Activated CD8-positive, alpha-beta memory T cell treated with anti-CD3 and anti-CD28 coated beads for 48 hours (primary cell): Measurements from ENCODE around the gene ENTREP3.

Experiments used
- DNase-seq, 3 experiments: peaks; one replicate each; pipeline ENCODE4 v3.0.0-alpha.2; 2020; ENCODE audit warnings: low read depth in 2 of 3, low spot score in 2 of 3

The ENTREP3 gene

GRCh38 chr1:155278689-155279160 lies 23.4 kb upstream of the ENTREP3 start:
- DNase-seq, result no peak

DNA sequence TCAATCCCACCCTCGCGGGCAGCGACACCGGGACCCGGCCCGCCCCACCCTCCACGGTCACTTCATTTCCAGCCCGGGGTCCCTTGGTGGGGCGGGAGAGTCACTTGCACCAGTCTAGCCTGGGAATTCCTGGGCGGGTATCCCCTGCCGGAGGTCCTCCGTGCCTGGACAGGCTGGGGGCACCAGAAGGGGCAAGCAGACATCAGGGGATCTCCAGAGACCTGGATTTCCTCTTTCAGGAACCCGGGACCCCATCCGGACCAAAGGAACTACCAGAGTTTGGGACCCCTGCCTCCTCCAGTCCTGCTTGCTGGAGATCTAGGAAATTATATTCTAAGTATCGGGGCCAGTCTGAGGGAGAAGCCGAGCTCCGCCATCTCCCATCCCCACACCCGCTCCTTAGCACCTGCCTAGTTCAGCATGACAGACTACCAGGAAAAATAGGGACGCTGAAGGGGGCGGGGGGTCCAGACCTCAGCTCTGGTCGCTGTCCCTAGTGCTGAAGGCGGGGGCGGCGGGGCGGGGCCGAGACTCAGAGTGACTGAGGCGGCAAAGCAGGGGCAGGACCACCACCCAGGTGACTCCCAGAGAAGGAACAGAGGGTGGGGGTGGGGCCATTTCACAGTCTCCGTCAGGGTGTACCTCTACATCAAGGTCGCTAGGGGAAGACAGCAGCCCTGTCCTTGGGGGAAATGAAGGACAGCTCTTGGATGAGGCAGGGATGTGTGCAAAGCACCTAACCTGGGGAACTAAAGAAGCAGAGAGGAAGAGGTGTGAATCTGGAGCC lies 22.8 kb upstream of the ENTREP3 start:
- DNase-seq, result peak in 2 of 3 experiments; percentile 57

- peak; percentile 88 to 92 (median 88) for DNase-seq
Observed at GRCh38 chr1:155277070-155277901, 22.0 kb upstream of the ENTREP3 start, which contains the start of gene HCN3. HCN3 (plus strand) TSS chr1:155277463; CDS start chr1:155277591, 128 bp downstream.

DNA sequence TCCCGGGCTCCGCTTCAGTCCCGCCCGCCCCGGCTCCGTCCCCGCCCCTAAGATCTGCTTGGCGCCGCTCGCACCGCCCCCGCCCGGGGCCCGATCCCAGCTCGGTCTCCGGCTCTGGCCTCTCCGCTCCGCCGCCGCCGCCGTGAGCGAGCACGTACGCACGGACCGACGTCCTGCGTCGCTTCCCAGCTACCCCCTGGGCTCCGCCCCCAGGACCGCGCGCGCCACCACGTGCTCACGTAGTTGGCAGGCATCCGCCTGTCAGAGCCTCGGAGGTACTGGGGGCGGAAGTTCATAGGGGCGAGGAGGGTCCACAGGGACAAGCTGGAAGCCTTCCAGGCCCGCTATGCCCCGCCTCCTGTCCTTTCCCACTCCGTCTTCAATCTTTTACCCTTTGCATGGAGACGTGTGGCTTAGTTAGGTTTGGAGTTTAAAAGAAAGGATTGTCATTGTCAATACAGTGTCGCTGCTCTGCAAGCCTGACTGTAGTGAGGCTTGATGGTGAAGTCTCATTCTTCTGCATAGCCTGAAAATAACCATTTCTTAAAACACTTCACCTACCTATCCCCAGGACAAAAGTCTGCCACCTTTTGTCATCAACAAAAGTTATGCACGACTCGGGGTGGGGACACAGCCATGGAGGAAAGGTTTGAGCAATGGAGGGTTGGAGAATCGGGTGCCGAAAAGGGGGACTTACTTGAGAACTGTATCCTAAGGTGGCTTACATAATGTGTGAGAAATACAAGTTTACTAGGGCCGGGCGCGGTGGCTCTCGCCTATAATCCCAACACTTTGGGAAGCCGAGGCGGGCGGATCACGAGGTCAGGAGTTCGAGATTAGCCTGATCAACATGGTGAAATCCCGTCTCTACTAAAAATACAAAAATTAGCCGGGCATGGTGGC lies 18.3 kb upstream of the ENTREP3 start, which contains the start of gene CLK2:
CLK2 (minus strand) TSS at position 162 of the 903 bp plus-strand sequence. CDS start 2,527 bp downstream, outside the sequence.
- peak; percentile 89 to 95 (median 90) for DNase-seq

DNA sequence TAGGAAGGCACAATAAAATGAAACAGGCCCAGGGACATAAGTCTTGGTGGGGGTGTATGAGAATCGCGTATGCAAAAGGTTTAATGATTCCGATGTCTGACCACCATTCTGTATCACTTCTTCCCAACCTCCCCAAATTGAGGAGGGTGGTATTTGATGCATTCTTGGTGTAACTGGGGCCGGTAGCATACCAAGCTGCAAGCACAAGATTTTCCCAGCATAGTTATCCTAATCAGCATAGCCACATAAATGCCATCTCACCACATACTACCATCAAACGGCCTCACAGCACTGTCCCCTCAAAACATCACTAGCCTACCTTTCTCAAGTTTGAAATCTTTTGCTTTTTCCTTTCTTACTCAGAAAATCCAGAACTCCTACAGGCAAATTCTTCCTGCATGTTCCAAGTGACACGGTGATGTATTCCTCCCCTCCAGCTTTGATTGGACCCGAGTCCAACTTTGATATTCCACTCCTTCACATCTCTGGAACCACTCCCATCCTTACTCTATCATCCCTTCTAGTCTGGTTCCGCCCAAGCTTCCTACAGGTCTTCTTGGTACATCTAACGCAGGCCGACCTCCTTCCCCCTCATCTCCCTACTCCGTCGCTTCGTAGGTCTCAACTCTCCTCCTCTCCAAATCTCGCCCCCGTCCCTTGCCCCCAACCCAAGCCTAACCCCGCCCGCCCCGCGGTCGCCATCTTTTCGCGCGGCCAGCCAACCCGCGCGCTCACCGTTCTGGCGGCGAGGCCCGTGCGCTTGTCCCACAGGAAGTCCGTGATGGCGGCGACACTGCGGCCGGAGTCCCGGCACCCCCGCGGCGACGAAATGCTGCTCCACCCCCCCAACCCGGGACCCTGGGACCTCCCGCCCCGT lies 17.4 kb upstream of the ENTREP3 start:
- DNase-seq, result peak in 1 of 3 experiments; percentile 50

GRCh38 chr1:155269381-155269780 lies 14.1 kb upstream of the ENTREP3 start:
- no peak for DNase-seq

- DNase-seq, result no peak
Observed at GRCh38 chr1:155268630-155269029, 13.3 kb upstream of the ENTREP3 start.

DNA sequence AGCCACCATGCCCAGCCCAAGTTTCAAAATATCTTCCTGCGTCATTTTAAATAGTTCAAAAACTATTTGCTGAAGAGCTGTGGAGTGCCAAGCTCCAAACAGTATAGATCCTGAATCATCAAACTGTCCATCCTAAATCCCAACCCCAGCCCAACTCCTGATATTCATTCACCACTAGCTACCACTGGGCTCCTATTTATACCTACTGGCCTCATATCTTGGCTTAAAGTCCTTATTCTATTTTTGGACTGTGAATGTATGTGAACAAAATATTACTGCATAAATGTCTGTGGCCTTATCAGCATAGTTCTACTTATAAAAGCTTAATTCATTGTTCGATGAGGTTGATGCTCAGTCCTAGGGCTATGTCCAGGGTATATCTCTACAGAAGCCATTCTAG lies 12.1 kb upstream of the ENTREP3 start:
- DNase-seq, result no peak

DNA sequence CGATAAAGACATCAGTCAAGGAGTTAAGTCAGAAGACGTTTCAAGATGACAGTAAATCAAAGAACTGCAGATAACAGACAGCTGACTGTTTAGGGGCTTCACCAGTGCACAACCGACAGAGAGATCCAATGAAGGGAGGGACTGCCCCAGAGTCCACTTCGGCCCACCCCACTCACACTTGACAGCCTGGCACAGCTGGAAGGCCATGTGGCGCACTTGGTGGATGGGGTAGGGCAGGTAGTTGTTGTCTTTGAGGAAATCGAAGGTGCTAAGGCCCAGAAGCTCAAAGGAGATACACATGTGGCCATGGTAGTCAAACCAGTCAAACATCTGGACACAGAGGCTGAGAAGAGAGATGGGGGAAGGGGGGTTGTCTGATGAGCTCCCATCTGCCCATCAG lies 11.3 kb upstream of the ENTREP3 start:
- no peak for DNase-seq

- DNase-seq, result no peak
Observed at GRCh38 chr1:155263067-155263466, 7.8 kb upstream of the ENTREP3 start.

DNA sequence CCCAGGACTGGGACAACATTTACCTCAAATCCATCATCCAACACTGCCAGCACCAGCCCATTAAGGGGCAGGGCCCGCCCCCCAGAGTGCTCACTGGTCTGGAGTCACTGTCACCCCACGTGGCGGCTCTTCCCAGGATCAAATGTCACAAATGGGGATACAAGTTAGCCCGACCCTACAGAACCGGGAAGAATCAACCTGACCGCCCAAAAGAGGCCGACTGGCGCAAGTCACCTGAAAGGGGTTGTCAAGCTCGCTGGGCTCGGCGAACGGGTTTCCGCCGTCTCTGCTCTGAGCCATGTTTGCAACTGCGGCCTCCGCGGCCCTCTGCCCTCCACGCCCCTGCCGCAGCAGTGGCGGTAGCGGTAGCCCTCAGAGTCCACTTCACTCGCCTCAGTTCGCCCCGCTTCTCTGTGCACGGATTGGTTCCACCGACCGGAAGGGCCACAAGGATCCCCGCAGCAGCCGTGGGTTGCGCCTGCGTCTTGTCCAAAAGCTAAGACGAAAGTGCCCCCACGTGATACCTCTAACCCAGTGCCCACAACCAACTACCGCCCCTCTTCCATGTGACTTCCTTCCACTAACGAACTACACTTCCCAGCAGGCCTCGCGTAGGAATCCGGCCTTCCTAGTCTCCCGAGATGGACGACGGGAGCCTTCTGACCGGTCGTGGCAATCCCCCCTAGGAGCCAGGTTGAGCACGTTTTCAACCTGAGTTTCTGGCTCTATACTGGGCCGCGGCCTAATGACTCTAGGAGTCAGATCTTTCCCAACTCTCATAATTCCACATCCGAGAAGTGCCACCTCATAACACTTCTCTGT lies 6.8 kb upstream of the ENTREP3 start, which contains the start of gene SCAMP3:
SCAMP3 (minus strand) TSS at position 509 of the 822 bp plus-strand sequence; CDS start at position 300, 209 bp downstream.
- peak; percentile 68 to 82 (median 77) for DNase-seq

GRCh38 chr1:155261493-155261851 lies 6.2 kb upstream of the ENTREP3 start:
- DNase-seq, result no peak

- DNase-seq, result no peak
Observed at GRCh38 chr1:155260276-155260675, 5.0 kb upstream of the ENTREP3 start.

DNA sequence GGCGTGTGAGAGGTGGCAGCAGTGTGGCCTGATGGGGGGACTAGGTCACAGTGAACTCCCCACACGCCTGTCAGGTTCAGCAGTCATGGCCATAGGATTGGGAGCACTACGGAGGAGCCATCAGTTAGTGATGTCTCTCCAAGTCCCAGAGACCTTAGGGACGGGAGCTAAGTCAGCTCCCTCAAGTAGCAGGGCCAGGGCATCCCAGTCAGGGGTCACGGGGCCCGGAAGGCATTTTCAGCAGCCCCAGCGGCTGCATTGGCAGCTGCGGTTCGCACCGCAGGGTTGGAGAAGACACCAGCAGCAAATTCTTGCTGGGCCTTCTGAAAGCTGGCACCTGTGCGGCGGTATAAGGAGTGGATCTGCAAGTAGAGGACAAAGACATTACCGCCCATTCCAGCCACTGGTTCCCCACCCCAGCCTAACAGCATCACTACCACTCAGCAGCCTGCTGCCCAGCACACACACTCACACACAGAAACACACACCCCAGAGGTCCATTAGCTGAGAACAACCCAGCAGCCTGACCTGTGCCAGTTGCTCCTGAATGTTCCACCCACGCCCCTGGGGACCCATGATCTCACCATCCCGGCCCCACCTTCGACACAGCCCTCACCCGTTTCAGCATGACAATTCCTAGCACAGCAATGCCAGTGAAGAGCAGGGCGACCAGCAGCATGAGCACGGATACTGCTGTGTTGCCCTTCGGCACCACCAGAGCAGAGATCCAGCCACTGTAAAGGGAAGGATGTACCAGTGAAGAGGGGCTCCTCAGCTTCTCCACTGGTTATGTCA lies 972 bp upstream of the ENTREP3 start:
- no peak for DNase-seq

- DNase-seq, result no peak
Observed at GRCh38 chr1:155254714-155255242, 505 bp downstream of the ENTREP3 start.

DNA sequence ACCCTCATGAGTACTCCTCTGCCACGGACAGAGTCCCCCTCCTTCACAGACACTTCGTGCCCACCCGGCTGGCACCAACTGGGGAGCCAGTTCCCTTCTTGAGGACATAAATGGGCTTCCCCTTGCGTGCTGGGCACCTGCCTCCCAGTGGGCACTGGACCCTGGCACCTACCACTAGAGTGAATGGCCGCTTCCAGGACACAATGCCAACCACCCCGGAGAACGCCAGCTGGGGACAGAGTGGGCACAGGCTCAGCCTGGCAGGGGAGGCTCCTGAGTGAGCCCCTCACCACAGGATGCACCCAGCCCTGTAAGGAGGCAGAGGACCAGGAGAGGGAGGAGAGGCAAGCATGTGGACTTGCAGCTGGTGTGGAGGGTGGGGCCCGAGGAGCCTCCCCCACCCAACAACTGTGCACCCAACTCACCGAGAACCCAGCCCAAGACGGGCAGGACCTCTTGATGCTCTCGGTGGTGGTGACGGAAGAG lies 1.0 kb downstream of the ENTREP3 start:
- DNase-seq, result no peak

DNA sequence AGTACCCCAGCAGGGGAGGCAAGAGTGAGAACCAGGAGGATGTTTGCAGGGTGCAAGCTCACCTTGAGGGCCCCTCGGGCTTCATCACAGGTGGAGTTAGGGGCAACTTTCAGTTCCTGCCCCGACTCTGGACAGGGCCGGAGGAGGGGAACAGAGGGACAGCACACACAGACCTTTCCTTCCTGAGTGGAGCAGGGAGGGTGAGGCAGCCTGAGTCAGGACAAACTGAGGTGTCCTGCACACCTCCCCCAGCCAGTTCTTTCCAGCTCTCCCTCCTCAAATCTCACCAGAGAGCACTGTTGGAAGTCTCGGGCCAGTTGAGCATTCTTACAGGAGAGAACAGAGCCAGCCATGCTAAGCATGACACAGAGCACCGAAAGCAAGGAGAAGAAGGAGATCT lies 1.5 kb downstream of the ENTREP3 start:
- DNase-seq, result no peak

DNA sequence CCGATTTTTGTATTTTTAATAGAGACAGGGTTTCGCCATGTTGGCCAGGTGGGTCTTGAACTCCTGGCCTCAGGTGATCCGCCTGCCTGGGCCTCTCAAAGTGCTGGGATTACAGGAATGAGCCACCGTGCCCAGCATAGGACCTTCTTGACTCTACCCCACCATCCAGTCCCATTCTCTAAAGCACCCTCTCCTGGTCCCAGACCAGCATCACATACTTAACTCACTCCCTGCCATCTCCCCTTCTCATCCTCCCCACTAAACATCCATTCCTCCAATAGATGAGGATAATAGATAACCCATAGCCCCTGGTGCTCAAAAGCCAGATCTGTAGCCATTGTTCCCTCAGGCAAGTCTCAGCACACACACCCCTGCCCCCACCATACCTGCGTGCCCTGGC lies 2.1 kb downstream of the ENTREP3 start:
- DNase-seq, result no peak
